Activated naive CD4-positive, alpha-beta T cell treated with anti-CD3 and anti-CD28 coated beads for 36 hours (primary cell): ENCODE data around the gene IGF1R. TPM values are rescaled to one million over a fixed set of nuclear protein-coding genes. Genes with fewer than 3 reads are reported as not detected.

Source experiments
- CTCF ChIA-PET: fragments of 350-600 bp; sonication (Branson Sonifier 250); formaldehyde crosslinking; loops from one replicate; lab custom pipeline; 2021; ENCODE audit warnings: antibody characterized with exemption; lab: Charles Lee
- DNase-seq: peaks from one replicate; pipeline ENCODE4 v3.0.0-alpha.2; 2020
- H3K27ac Mint-ChIP-seq: one replicate; pipeline ENCODE4 v1.8.0; 2021; ENCODE audit warnings: mild to moderate bottlenecking, mixed read lengths
- H3K27me3 Mint-ChIP-seq: one replicate; pipeline ENCODE4 v1.8.0; 2021; ENCODE audit warnings: low read depth, mixed read lengths
- H3K36me3 Mint-ChIP-seq: one replicate; pipeline ENCODE4 v1.8.0; 2021; ENCODE audit warnings: low read depth, mixed read lengths
- H3K4me1 Mint-ChIP-seq: one replicate; pipeline ENCODE4 v1.8.0; 2021; ENCODE audit warnings: low read depth, mixed read lengths
- H3K4me3 Mint-ChIP-seq: one replicate; pipeline ENCODE4 v1.8.0; 2021; ENCODE audit warnings: mild to moderate bottlenecking, moderate library complexity, mixed read lengths
- H3K9me3 Mint-ChIP-seq: one replicate; pipeline ENCODE4 v1.8.0; 2021; ENCODE audit warnings: mixed read lengths
- intact Hi-C: fragments of 100-400 bp; cut with micrococcal nuclease; formaldehyde crosslinking; loops from one replicate; pipeline ENCODE4 v1.15.1; 2023
- total RNA-seq, 2 experiments: library from RNA; stranded (reverse); gene quantifications; one replicate each; pipeline ENCODE4 v1.2.3, GENCODE V29; 2021

IGF1R gene
- total RNA-seq, 2 experiments from 2014 or later, result 25.6 to 26.6 TPM

- Mint-ChIP-seq H3K27me3 (no peaks in the 10 kb centered on the region), H3K36me3 (peaks cover 70% of the 10 kb centered on the region), H3K9me3 (peaks cover 55% of the 10 kb centered on the region), H3K4me3 (no peak overlapping the region), H3K4me1 (peaks cover 3% of the 10 kb centered on the region), H3K27ac (no peak overlapping the region)
- intact Hi-C loops, result no loop called here
- CTCF ChIA-PET, result no interaction called here
- DNase-seq, result no peak
Measured at GRCh38 chr15:98826658-98827057, 178.3 kb downstream of the IGF1R start.

- Mint-ChIP-seq H3K36me3 (peaks cover 68% of the 10 kb centered on the region), H3K9me3 (peaks cover 59% of the 10 kb centered on the region), H3K27me3 (no peaks in the 10 kb centered on the region), H3K4me1 (peaks cover 3% of the 10 kb centered on the region), H3K4me3 (no peak overlapping the region), H3K27ac (no peak overlapping the region)
- intact Hi-C loops, result no loop called here
- CTCF ChIA-PET, result no interaction called here
- DNase-seq, result no peak
Measured at GRCh38 chr15:98827217-98827616, 178.9 kb downstream of the IGF1R start.

- no peak for DNase-seq
- intact Hi-C loops, result no loop called here
- H3K27ac Mint-ChIP-seq, result no peak overlapping the region
- H3K9me3 Mint-ChIP-seq, result peaks cover 62% of the 10 kb centered on the region
- H3K4me1 Mint-ChIP-seq, result peaks cover 5% of the 10 kb centered on the region
- H3K27me3 Mint-ChIP-seq, result no peaks in the 10 kb centered on the region
- no peak overlapping the region for H3K4me3 Mint-ChIP-seq
- CTCF ChIA-PET, result no interaction called here
- H3K36me3 Mint-ChIP-seq, result peaks cover 59% of the 10 kb centered on the region
Measured at GRCh38 chr15:98830034-98830634, 181.8 kb downstream of the IGF1R start.

GRCh38 chr15:98834976-98835375 is 186.6 kb downstream of the IGF1R start:
- Mint-ChIP-seq H3K36me3 (peaks cover 44% of the 10 kb centered on the region), H3K9me3 (peaks cover 35% of the 10 kb centered on the region), H3K27ac (no peak overlapping the region), H3K4me1 (peaks cover 15% of the 10 kb centered on the region), H3K4me3 (no peak overlapping the region), H3K27me3 (no peaks in the 10 kb centered on the region)
- DNase-seq, result no peak
- intact Hi-C loops, result no loop called here
- CTCF ChIA-PET, result no interaction called here

- CTCF ChIA-PET, result no interaction called here
- Mint-ChIP-seq H3K4me1 (peaks cover 20% of the 10 kb centered on the region), H3K36me3 (peaks cover 37% of the 10 kb centered on the region), H3K4me3 (no peak overlapping the region), H3K27me3 (no peaks in the 10 kb centered on the region), H3K27ac (no peak overlapping the region), H3K9me3 (peaks cover 27% of the 10 kb centered on the region)
- DNase-seq, result no peak
- intact Hi-C loops, result no loop called here
Measured at GRCh38 chr15:98835876-98836275, 187.5 kb downstream of the IGF1R start.

GRCh38 chr15:98838387-98839259 is 190.3 kb downstream of the IGF1R start:
- H3K9me3 Mint-ChIP-seq, result peaks cover 5% of the 10 kb centered on the region
- intact Hi-C loops, result no loop called here
- H3K4me3 Mint-ChIP-seq, result no peak overlapping the region
- CTCF ChIA-PET, result interaction anchor here (0.9 to 1.2 kb wide), 2 partner anchors 11 to 59 kb away, joined by 3 to 4 read pairs; no protein-coding TSS in a partner anchor
- H3K36me3 Mint-ChIP-seq, result peaks cover 25% of the 10 kb centered on the region
- DNase-seq, result no peak
- H3K27me3 Mint-ChIP-seq, result no peaks in the 10 kb centered on the region
- peaks cover 38% of the 10 kb centered on the region for H3K4me1 Mint-ChIP-seq
- no peak overlapping the region for H3K27ac Mint-ChIP-seq

GRCh38 chr15:98840053-98840452 is 191.7 kb downstream of the IGF1R start:
- CTCF ChIA-PET, result interaction anchor here (1.2 kb wide), 1 partner anchor 61 kb away, joined by 3 read pairs; no protein-coding TSS in a partner anchor

GRCh38 chr15:98841419-98841970 is 193.2 kb downstream of the IGF1R start:
- CTCF ChIA-PET, result interaction anchor here (0.6 kb wide), 1 partner anchor 63 kb away, joined by 3 read pairs; no protein-coding TSS in a partner anchor
- Mint-ChIP-seq H3K4me1 (peaks cover 49% of the 10 kb centered on the region), H3K27ac (no peak overlapping the region), H3K9me3 (no peaks in the 10 kb centered on the region), H3K27me3 (no peaks in the 10 kb centered on the region), H3K36me3 (peaks cover 13% of the 10 kb centered on the region), H3K4me3 (no peak overlapping the region)
- intact Hi-C loops, result no loop called here
- DNase-seq, result no peak

More at GRCh38 chr15:98840053-98840452, 191.7 kb downstream of the IGF1R start:
- H3K4me3 Mint-ChIP-seq, result no peak overlapping the region
- H3K27ac Mint-ChIP-seq, result no peak overlapping the region
- H3K36me3 Mint-ChIP-seq, result peaks cover 17% of the 10 kb centered on the region
- no peak for DNase-seq
- peaks cover under 1% of the 10 kb centered on the region for H3K9me3 Mint-ChIP-seq
- no peaks in the 10 kb centered on the region for H3K27me3 Mint-ChIP-seq
- intact Hi-C loops, result no loop called here
- H3K4me1 Mint-ChIP-seq, result peaks cover 42% of the 10 kb centered on the region

- peaks cover 46% of the 10 kb centered on the region for H3K4me1 Mint-ChIP-seq
- CTCF ChIA-PET, result interaction anchor here (0.6 to 1.3 kb wide), 2 partner anchors 63 kb away, joined by 3 to 5 read pairs; no protein-coding TSS in a partner anchor
- intact Hi-C loops, result no loop called here
Measured at GRCh38 chr15:98842192-98842972, 194.0 kb downstream of the IGF1R start.

GRCh38 chr15:98842973-98843285 is 194.6 kb downstream of the IGF1R start:
- intact Hi-C loops, result no loop called here
- peaks cover 46% of the 10 kb centered on the region for H3K4me1 Mint-ChIP-seq

More at GRCh38 chr15:98842192-98842972, 194.0 kb downstream of the IGF1R start:
- no peak for DNase-seq
- H3K27me3 Mint-ChIP-seq, result no peaks in the 10 kb centered on the region
- H3K36me3 Mint-ChIP-seq, result peaks cover 7% of the 10 kb centered on the region
- H3K4me3 Mint-ChIP-seq, result no peak overlapping the region
- no peaks in the 10 kb centered on the region for H3K9me3 Mint-ChIP-seq
- H3K27ac Mint-ChIP-seq, result no peak overlapping the region

GRCh38 chr15:98843844-98844243 is 195.5 kb downstream of the IGF1R start:
- Mint-ChIP-seq H3K4me1 (peaks cover 46% of the 10 kb centered on the region), H3K27me3 (no peaks in the 10 kb centered on the region), H3K9me3 (no peaks in the 10 kb centered on the region), H3K36me3 (peaks cover 2% of the 10 kb centered on the region), H3K27ac (no peak overlapping the region), H3K4me3 (no peak overlapping the region)
- intact Hi-C loops, result no loop called here
- CTCF ChIA-PET, result interaction anchor here (0.8 to 1.3 kb wide), 3 partner anchors 63 to 66 kb away, joined by 3 to 5 read pairs (median 3); no protein-coding TSS in a partner anchor
- DNase-seq, result no peak

More at GRCh38 chr15:98842973-98843285, 194.6 kb downstream of the IGF1R start:
- Mint-ChIP-seq H3K27ac (no peak overlapping the region), H3K27me3 (no peaks in the 10 kb centered on the region), H3K9me3 (no peaks in the 10 kb centered on the region), H3K4me3 (no peak overlapping the region), H3K36me3 (peaks cover 5% of the 10 kb centered on the region)
- DNase-seq, result no peak
- CTCF ChIA-PET, result interaction anchor here (1.0 to 1.3 kb wide), 2 partner anchors 64 to 65 kb away, joined by 3 to 5 read pairs; no protein-coding TSS in a partner anchor
